Breast epithelium (tissue), 4 donors: ENCODE measurements around the gene GOLGA6L2. TPM values are rescaled to one million over a fixed set of nuclear protein-coding genes. Genes with fewer than 3 reads are reported as not detected.
"Not testable (repeated sequence)": the region's sequence is repeated elsewhere in the genome, so short reads cannot be mapped to it uniquely, and the experiment has no call there.

Experiments
- DNase-seq, 2 donors: peaks; one replicate each; pipeline ENCODE4 v3.0.0-alpha.2; 2019; ENCODE audit warnings: low spot score in 2 of 2
- H3K27ac ChIP-seq, 2 donors: fragments of 200-600 bp; sonication (generic) in 1 of 2; one replicate each; pipeline ENCODE4 v1.5.1; 2016 to 2019; ENCODE audit warnings: mild to moderate bottlenecking in 1 of 2
- H3K27me3 ChIP-seq, 2 donors: fragments of 200-600 bp; sonication (generic) in 1 of 2; one replicate each; pipeline versions ENCODE4 v1.5.1 to v1.6.0; 2017 to 2019; ENCODE audit warnings: control low read depth in 1 of 2, mild to moderate bottlenecking in 1 of 2
- H3K36me3 ChIP-seq: fragments of 200-600 bp; one replicate; pipeline ENCODE4 v1.5.1; 2019
- H3K4me1 ChIP-seq, 2 donors: fragments of 200-600 bp; sonication (generic); one replicate each; pipeline ENCODE4 v1.5.1; 2016 to 2019; ENCODE audit warnings: control low read depth in 1 of 2
- H3K4me3 ChIP-seq, 3 donors: fragments of 200-600 bp; sonication (generic); 1 replicate in 2 of 3; 2 replicates in 1 of 3; pipeline ENCODE4 v1.5.1; 2016 to 2019; ENCODE audit warnings: mild to moderate bottlenecking in 3 of 3, moderate library complexity in 2 of 3
- H3K9me3 ChIP-seq, 2 donors: fragments of 200-600 bp; sonication (generic) in 1 of 2; one replicate each; pipeline ENCODE4 v1.5.1; 2016 to 2019; ENCODE audit warnings: control low read depth in 1 of 2
- POLR2A ChIP-seq: fragments of 450-650 bp; IDR thresholded peaks from one replicate; pipeline ENCODE4 v1.6.1; 2016; ENCODE audit warnings: antibody characterized with exemption, mild to moderate bottlenecking, moderate library complexity
- POLR2AphosphoS5 ChIP-seq, 3 donors: sonication (generic); formaldehyde crosslinking; IDR thresholded peaks; one replicate each; pipeline ENCODE4 v1.6.1; 2017; ENCODE audit warnings: antibody characterized with exemption in 3 of 3
- intact Hi-C: fragments of 100-400 bp; cut with DNase I; formaldehyde crosslinking; loops from one replicate; pipeline ENCODE4 v1.15.1; 2023; ENCODE audit warnings: low total_unique reads
- total RNA-seq, 3 donors: library from RNA; depleted of rRNA; stranded (reverse); fragments of >200 nt; gene quantifications; one replicate each; pipeline ENCODE4 v1.1.0, GENCODE V29; 2016
- TF ChIP-seq, protein P1 (sequence below), 3 donors: fragments of 450-650 bp; IDR thresholded peaks; one replicate each; pipeline ENCODE4 v1.5.1; 2016 to 2017; ENCODE audit warnings: antibody characterized with exemption in 3 of 3, mild to moderate bottlenecking in 3 of 3, moderate library complexity in 3 of 3

The GOLGA6L2 gene
- total RNA-seq, 3 donors from 2014 or later = not detected

DNA sequence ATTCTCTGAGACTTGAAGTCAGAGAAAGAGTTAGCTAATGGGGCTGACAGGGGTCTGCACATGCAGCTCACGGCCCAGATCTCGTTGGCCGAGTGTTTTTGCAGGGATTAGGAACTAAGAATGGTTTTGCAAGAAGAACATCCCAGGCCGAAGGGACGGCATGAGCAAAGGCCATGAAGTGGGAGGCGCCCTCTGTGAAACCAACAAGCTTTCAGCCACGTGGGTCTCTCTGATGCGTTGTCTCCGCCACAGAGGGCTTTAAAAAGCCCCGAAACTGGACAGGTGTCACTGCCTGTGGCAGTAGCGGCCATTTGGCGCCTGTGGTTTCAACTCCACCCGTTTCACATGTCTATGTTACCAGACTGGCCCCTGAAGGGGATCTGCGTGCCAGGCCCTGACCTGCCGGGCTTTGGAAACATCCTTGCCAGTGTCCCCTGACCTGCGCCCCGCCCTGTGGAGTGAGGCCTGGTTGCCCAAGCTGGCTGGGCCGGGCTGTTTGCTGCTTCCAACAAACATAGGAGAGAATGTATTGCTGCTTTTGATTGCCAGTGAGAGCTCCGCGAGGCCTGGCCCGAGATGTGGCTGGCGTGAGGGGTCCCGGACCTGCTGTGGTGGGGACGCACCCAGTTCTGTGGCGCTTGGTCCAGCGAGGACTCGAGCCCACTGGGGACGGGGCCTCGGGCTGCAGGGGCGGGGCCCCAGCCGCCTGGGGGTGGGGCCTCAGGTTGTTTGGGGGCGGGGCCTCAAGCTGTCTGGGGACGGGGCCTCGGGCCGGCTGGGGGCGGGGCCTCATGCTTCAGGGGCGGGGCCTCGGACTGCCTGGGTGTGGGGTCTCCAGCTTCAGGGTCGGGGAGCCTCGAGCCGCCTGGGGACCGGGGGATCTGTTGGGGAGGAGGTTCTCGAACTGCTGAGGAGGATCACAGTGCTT, 30.4 kb downstream of the GOLGA6L2 start:
- H3K36me3 ChIP-seq = no peaks in the 10 kb centered on the region
- TF ChIP-seq, protein P1, sequence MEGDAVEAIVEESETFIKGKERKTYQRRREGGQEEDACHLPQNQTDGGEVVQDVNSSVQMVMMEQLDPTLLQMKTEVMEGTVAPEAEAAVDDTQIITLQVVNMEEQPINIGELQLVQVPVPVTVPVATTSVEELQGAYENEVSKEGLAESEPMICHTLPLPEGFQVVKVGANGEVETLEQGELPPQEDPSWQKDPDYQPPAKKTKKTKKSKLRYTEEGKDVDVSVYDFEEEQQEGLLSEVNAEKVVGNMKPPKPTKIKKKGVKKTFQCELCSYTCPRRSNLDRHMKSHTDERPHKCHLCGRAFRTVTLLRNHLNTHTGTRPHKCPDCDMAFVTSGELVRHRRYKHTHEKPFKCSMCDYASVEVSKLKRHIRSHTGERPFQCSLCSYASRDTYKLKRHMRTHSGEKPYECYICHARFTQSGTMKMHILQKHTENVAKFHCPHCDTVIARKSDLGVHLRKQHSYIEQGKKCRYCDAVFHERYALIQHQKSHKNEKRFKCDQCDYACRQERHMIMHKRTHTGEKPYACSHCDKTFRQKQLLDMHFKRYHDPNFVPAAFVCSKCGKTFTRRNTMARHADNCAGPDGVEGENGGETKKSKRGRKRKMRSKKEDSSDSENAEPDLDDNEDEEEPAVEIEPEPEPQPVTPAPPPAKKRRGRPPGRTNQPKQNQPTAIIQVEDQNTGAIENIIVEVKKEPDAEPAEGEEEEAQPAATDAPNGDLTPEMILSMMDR (IDR thresholded peaks at IDR 0.05) = no peak
- intact Hi-C loops = no loop called here
- no peak overlapping the region for H3K27ac ChIP-seq
- H3K4me3 ChIP-seq = no peak overlapping the region
- peaks cover 0 to 4% of the 10 kb centered on the region in 2 donors for H3K9me3 ChIP-seq
- H3K27me3 ChIP-seq = no peaks in the 10 kb centered on the region
- peak in 1 of 2 donors; percentile 52 for DNase-seq
- no peaks in the 10 kb centered on the region for H3K4me1 ChIP-seq

DNA sequence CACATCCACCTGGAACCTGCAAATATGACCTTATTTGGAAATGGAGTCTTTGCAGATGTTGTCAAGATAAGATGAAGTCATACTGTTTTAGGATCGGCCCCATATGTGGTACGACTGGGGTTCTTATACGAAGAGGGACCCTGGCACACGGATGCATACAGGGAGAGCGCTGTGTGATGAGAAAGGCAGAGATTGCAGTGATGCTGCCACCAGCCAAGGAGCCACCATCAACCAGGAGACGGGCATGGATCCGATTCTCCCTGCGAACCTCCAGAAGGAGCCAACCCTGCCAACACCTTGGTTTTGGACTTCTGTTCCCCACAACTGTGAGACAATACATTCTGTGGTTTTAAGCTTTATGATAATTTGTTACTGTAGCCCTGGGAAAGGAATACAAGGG, 31.2 kb downstream of the GOLGA6L2 start:
- H3K4me3 ChIP-seq, H3K36me3 ChIP-seq, H3K9me3 ChIP-seq, H3K27me3 ChIP-seq, intact Hi-C loops, DNase-seq, H3K4me1 ChIP-seq, H3K27ac ChIP-seq: not testable (repeated sequence)

GRCh38 chr15:23415321-23415865, 31.6 kb downstream of the GOLGA6L2 start:
- H3K36me3 ChIP-seq = no peaks in the 10 kb centered on the region
- no peak for TF ChIP-seq POLR2AphosphoS5 (IDR thresholded peaks at IDR 0.05)
- no peak overlapping the region for H3K4me3 ChIP-seq
- intact Hi-C loops = no loop called here
- peaks cover 0 to 4% of the 10 kb centered on the region in 2 donors for H3K9me3 ChIP-seq
- DNase-seq = peak in 1 of 2 donors; percentile 41
- H3K4me1 ChIP-seq = no peaks in the 10 kb centered on the region
- H3K27me3 ChIP-seq = no peaks in the 10 kb centered on the region
- H3K27ac ChIP-seq = no peak overlapping the region

DNA sequence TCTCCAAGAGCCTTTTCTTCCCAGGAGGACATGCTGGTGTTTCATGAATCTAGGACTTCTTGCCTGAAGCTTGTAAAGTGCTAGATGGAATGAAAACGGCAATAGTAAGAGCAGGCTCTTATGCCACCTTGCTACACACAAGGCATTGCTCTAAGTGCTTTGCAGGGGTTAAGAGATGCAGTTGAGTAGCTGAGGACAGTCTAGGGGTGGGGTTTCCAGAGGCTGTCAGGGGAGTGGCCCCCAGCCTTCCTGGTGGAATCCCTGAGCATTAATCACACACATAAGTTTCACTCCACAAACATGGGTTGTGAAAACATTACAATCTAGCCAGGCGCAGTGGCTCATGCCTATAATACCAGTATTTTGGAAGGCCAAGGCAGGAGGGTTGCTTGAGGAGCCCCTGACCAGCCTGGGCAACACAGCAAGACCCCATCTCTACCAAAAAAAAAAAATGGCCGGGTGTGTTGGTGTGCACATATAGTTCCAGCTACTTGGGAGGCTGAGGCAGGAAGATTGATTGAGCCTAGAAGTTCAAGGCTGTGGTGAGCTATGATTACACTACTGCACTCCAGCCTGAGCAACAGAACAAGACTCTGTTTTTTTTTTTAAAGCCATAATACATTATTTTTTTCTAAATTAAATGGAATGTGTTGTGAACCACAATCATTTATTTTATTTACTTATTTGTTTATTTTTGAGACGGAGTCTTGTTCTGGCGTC, 34.0 kb downstream of the GOLGA6L2 start:
- H3K4me3 ChIP-seq, H3K27ac ChIP-seq, H3K9me3 ChIP-seq, DNase-seq, H3K27me3 ChIP-seq, H3K36me3 ChIP-seq, H3K4me1 ChIP-seq, intact Hi-C loops: not testable (repeated sequence)

DNA sequence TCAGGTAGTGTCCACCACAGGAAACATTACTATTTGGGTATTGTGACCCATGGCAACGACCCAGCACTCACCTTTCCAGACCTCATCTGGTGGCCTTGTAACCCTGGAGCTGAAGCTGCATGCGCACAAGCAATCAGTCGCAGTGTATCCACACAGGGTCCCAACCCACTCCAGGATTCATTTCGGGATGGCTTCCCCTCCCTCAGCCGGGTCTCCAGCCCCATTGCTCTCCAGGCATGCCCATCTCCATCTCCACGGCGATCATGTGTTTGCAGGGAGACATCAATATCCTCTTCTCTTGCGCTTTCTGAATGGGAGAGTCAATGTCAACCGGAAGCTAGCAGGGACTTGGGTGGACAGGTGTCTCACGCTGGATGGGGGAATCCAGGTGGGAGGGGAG, 35.2 kb downstream of the GOLGA6L2 start:
- Histone ChIP-seq H3K27me3 (no peaks in the 10 kb centered on the region), H3K36me3 (no peaks in the 10 kb centered on the region), H3K27ac (no peak overlapping the region), H3K4me1 (no peaks in the 10 kb centered on the region), H3K4me3 (no peak overlapping the region), H3K9me3 (peaks cover 1 to 4% of the 10 kb centered on the region in 2 donors)
- TF ChIP-seq, protein P1 (IDR thresholded peaks at IDR 0.05) = no peak
- no peak for TF ChIP-seq POLR2A
- TF ChIP-seq POLR2AphosphoS5 (IDR thresholded peaks at IDR 0.05) = no peak
- no peak for DNase-seq
- intact Hi-C loops = no loop called here

GRCh38 chr15:23403550-23403949, 43.5 kb downstream of the GOLGA6L2 start:
- H3K4me1 ChIP-seq = no peaks in the 10 kb centered on the region
- H3K27me3 ChIP-seq = no peaks in the 10 kb centered on the region
- H3K27ac ChIP-seq = no peak overlapping the region
- H3K9me3 ChIP-seq = peaks cover 0 to 18% of the 10 kb centered on the region in 2 donors
- no peak for DNase-seq
- intact Hi-C loops = no loop called here
- no peak overlapping the region for H3K4me3 ChIP-seq
- no peak for TF ChIP-seq POLR2AphosphoS5 (IDR thresholded peaks at IDR 0.05)
- TF ChIP-seq, protein P1 (IDR thresholded peaks at IDR 0.05) = no peak
- no peak for TF ChIP-seq POLR2A
- H3K36me3 ChIP-seq = no peaks in the 10 kb centered on the region
